HG03108 (cell line): ENCODE results near the gene MCAM.

ENCODE experiments used
- ATAC-seq: cut with Tn5 transposase; IDR thresholded peaks from one replicate; pipeline ENCODE4 v1.9.1; 2021; ENCODE audit warnings: moderate library complexity; ENCODE audit not compliant: unreplicated experiment

The MCAM gene

GRCh38 chr11:119316729-119317591, at the start of gene MCAM:
MCAM (minus strand) TSS chr11:119317130; CDS start chr11:119317101, 29 bp downstream.
- ATAC-seq: no peak

GRCh38 chr11:119365071-119365591, 48.2 kb upstream of the MCAM start:
- no peak for ATAC-seq

GRCh38 chr11:119363851-119364590, 47.1 kb upstream of the MCAM start:
- ATAC-seq: no peak

GRCh38 chr11:119363081-119363850, 46.3 kb upstream of the MCAM start:
- no peak for ATAC-seq

- no peak for ATAC-seq
Measured at GRCh38 chr11:119362741-119363080, 45.8 kb upstream of the MCAM start.

- no peak for ATAC-seq
Measured at GRCh38 chr11:119361941-119362725, 45.2 kb upstream of the MCAM start.

GRCh38 chr11:119361056-119361787, 44.3 kb upstream of the MCAM start:
- ATAC-seq: no peak

- ATAC-seq: no peak
Measured at GRCh38 chr11:119359365-119360214, 42.7 kb upstream of the MCAM start.

- no peak for ATAC-seq
Measured at GRCh38 chr11:119357074-119357473, 40.1 kb upstream of the MCAM start.

GRCh38 chr11:119356349-119357031, 39.6 kb upstream of the MCAM start:
- ATAC-seq: peak; percentile 66

GRCh38 chr11:119355091-119355843, 38.3 kb upstream of the MCAM start:
- no peak for ATAC-seq

GRCh38 chr11:119352857-119353260, 35.9 kb upstream of the MCAM start:
- ATAC-seq: no peak

GRCh38 chr11:119351232-119351631, 34.3 kb upstream of the MCAM start:
- no peak for ATAC-seq

GRCh38 chr11:119350302-119350701, 33.4 kb upstream of the MCAM start:
- ATAC-seq: no peak

GRCh38 chr11:119347940-119348605, 31.1 kb upstream of the MCAM start:
- ATAC-seq: no peak

GRCh38 chr11:119347242-119347641, 30.3 kb upstream of the MCAM start:
- no peak for ATAC-seq

GRCh38 chr11:119346605-119347004, 29.7 kb upstream of the MCAM start, which contains the start of gene MFRP:
MFRP (minus strand) TSS chr11:119346705; CDS start chr11:119346513, 192 bp downstream.
- ATAC-seq: no peak
